GM12865 (cell line): ENCODE measurements around the gene PLA2G2C.

Experiments
- DNase-seq: peaks from one replicate; pipeline ENCODE4 v3.0.0; 2010; ENCODE audit warnings: low read depth
- H3K4me3 ChIP-seq: 2 replicates; pipeline ENCODE4 v1.5.1; 2011; ENCODE audit warnings: mild to moderate bottlenecking, low read depth, low read length, control low read depth
- CTCF ChIP-seq: IDR thresholded peaks from 2 replicates; pipeline ENCODE4 v1.5.1; 2011; ENCODE audit warnings: low read length, control low read depth, low read depth, inconsistent platforms; ENCODE audit not compliant: insufficient read depth; ENCODE audit errors: missing control alignments

PLA2G2C gene

DNA sequence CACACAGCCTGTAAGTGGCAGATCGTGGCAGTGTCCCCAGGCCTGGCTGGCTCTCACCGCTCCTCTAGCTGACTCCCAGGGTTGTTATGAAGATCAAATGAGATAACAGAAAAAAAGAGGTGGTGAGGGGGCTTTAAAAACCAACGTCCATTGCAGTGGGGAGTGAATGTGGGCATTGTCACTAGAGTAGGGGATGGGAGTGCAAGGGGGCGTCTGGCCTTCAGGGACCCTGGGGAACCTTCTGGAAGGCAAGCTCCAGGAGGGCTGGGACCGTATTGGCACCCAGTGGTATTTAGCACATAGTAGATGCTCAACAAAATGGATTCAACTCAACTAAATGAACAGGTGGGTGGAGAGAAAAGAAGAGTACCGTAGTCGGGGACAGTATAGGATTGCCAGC is 70.4 kb downstream of the PLA2G2C start:
- no peak for DNase-seq
- TF ChIP-seq CTCF, result no peak
- no peak overlapping the region for H3K4me3 ChIP-seq

GRCh38 chr1:20115479-20115878 is 70.8 kb downstream of the PLA2G2C start:
- no peak overlapping the region for H3K4me3 ChIP-seq
- TF ChIP-seq CTCF, result no peak
- DNase-seq, result no peak

- no peak for DNase-seq
- H3K4me3 ChIP-seq, result no peak overlapping the region
- no peak for TF ChIP-seq CTCF
Observed at GRCh38 chr1:20114021-20114648, 72.2 kb downstream of the PLA2G2C start.
